Activated naive CD4-positive, alpha-beta T cell treated with anti-CD3 and anti-CD28 coated beads, Interleukin-2, amount 10 ng/mL, durations not matched to agents 7 days and 5 days (primary cell): ENCODE data around the gene TMBIM4.

Source experiments
- CTCF ChIA-PET: fragments of 350-600 bp; sonication (Branson Sonifier 250); formaldehyde crosslinking; loops from one replicate; lab custom pipeline; 2021; ENCODE audit warnings: antibody characterized with exemption; lab: Charles Lee
- DNase-seq: peaks from one replicate; pipeline ENCODE4 v3.0.0-alpha.2; 2020
- H3K27ac Mint-ChIP-seq: one replicate; pipeline ENCODE4 v1.8.0; 2021; ENCODE audit warnings: mild to moderate bottlenecking, moderate library complexity, mixed read lengths
- H3K27me3 Mint-ChIP-seq: one replicate; pipeline ENCODE4 v1.8.0; 2021; ENCODE audit warnings: mild to moderate bottlenecking, mixed read lengths
- H3K36me3 Mint-ChIP-seq: one replicate; pipeline ENCODE4 v1.8.0; 2021; ENCODE audit warnings: mixed read lengths
- H3K4me1 Mint-ChIP-seq: one replicate; pipeline ENCODE4 v1.8.0; 2021; ENCODE audit warnings: mixed read lengths
- H3K4me3 Mint-ChIP-seq: one replicate; pipeline ENCODE4 v1.8.0; 2021; ENCODE audit warnings: mild to moderate bottlenecking, moderate library complexity, mixed read lengths
- H3K9me3 Mint-ChIP-seq: one replicate; pipeline ENCODE4 v1.8.0; 2021; ENCODE audit warnings: mixed read lengths

Gene TMBIM4

DNA sequence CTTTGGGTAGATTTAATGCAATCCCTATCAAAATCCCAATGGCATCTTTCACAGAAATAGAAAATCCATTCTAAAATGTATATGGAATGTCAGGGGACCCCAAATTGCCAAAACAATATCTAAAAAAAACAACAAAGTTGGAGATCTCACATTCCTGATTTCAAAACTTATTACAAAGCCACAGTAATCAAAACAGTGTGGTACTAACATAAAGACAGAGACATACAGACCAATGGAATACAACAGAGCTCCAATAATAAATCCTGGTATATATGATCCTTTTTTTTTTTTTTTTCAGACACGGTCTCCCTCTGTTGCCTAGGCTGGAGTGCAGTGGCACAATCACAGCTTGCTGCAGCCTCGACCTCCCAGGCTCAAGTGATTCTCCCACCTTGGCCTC lies 4.7 kb downstream of the TMBIM4 start:
- CTCF ChIA-PET = no interaction called here
- peaks cover 21% of the 10 kb centered on the region for H3K9me3 Mint-ChIP-seq
- DNase-seq = no peak
- no peak overlapping the region for H3K4me3 Mint-ChIP-seq
- peaks cover 56% of the 10 kb centered on the region for H3K4me1 Mint-ChIP-seq
- H3K27me3 Mint-ChIP-seq = no peaks in the 10 kb centered on the region
- H3K27ac Mint-ChIP-seq = no peak overlapping the region
- peaks cover 67% of the 10 kb centered on the region for H3K36me3 Mint-ChIP-seq

GRCh38 chr12:66164349-66164821 lies 5.4 kb downstream of the TMBIM4 start:
- Mint-ChIP-seq H3K27ac (no peak overlapping the region), H3K9me3 (peaks cover 21% of the 10 kb centered on the region), H3K36me3 (peaks cover 75% of the 10 kb centered on the region), H3K4me3 (no peak overlapping the region), H3K27me3 (no peaks in the 10 kb centered on the region), H3K4me1 (peaks cover 58% of the 10 kb centered on the region)
- DNase-seq = no peak
- CTCF ChIA-PET = no interaction called here

DNA sequence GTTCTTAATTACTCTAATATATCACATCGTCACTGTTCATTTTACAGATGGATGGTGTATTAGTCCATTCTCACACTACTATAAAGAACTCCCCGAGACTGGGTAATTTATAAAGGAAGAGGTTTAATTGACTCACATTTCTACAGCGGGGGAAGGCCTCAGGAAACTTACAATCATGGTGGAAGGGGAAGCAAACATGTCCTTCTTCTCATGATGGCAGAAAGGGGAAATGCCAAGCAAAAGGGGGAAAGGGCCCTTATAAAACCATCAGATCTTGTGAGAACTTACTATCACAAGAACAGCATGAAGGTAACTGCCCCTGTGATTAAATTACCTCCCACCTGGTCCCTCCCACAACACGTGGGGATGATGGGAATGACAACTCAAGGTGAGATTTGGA lies 6.5 kb downstream of the TMBIM4 start:
- CTCF ChIA-PET = no interaction called here
- Mint-ChIP-seq H3K4me1 (peaks cover 51% of the 10 kb centered on the region), H3K27me3 (no peaks in the 10 kb centered on the region)

DNA sequence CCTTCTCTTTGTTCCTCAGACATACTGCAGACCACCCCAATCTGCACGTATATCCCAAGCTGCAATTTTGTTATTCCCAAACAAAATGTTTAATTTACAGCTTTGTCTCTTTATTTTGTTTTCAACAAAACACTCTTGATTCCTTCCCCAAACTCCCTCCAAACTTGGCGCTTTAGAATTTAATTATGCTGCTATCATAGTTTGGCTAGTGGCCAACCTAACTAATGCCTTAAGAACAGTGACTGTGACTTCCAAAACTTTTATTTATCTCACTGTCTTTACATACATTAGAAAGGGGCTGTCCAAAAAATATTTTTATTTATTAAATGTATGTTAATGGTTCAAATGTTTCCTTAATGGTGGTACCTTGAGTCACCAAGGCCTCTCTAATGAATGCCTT lies 7.1 kb downstream of the TMBIM4 start:
- peaks cover 69% of the 10 kb centered on the region for H3K36me3 Mint-ChIP-seq
- no peaks in the 10 kb centered on the region for H3K27me3 Mint-ChIP-seq
- H3K9me3 Mint-ChIP-seq = peaks cover 21% of the 10 kb centered on the region
- H3K4me1 Mint-ChIP-seq = peaks cover 45% of the 10 kb centered on the region
- H3K27ac Mint-ChIP-seq = no peak overlapping the region
- no peak for DNase-seq
- CTCF ChIA-PET = no interaction called here
- H3K4me3 Mint-ChIP-seq = no peak overlapping the region

More for the DNA sequence above, 6.5 kb downstream of the TMBIM4 start:
- H3K4me3 Mint-ChIP-seq = no peak overlapping the region
- H3K9me3 Mint-ChIP-seq = peaks cover 21% of the 10 kb centered on the region
- peaks cover 72% of the 10 kb centered on the region for H3K36me3 Mint-ChIP-seq
- peak overlapping the region; percentile 16 for H3K27ac Mint-ChIP-seq
- DNase-seq = no peak

- CTCF ChIA-PET = interaction anchor here (1.8 kb wide), 1 partner anchor 109 kb away, joined by 5 read pairs; no protein-coding TSS in a partner anchor
- Mint-ChIP-seq H3K27me3 (no peaks in the 10 kb centered on the region), H3K4me3 (no peak overlapping the region), H3K4me1 (peaks cover 35% of the 10 kb centered on the region), H3K36me3 (peaks cover 64% of the 10 kb centered on the region), H3K27ac (no peak overlapping the region), H3K9me3 (peaks cover 17% of the 10 kb centered on the region)
- no peak for DNase-seq
Measured at GRCh38 chr12:66160704-66161103, 9.1 kb downstream of the TMBIM4 start.

GRCh38 chr12:66159123-66159522 lies 10.7 kb downstream of the TMBIM4 start:
- no peak overlapping the region for H3K27ac Mint-ChIP-seq
- peaks cover 5% of the 10 kb centered on the region for H3K9me3 Mint-ChIP-seq
- H3K36me3 Mint-ChIP-seq = peaks cover 49% of the 10 kb centered on the region
- CTCF ChIA-PET = interaction anchor here (1.0 to 1.4 kb wide), 3 partner anchors 9 to 111 kb away, joined by 3 to 5 read pairs (median 3); no protein-coding TSS in a partner anchor
- no peak for DNase-seq
- peaks cover 24% of the 10 kb centered on the region for H3K4me1 Mint-ChIP-seq
- no peak overlapping the region for H3K4me3 Mint-ChIP-seq
- H3K27me3 Mint-ChIP-seq = no peaks in the 10 kb centered on the region

GRCh38 chr12:66156654-66157053 lies 13.1 kb downstream of the TMBIM4 start:
- H3K27me3 Mint-ChIP-seq = no peaks in the 10 kb centered on the region
- no peak for DNase-seq
- H3K36me3 Mint-ChIP-seq = peaks cover 39% of the 10 kb centered on the region
- no peak overlapping the region for H3K4me3 Mint-ChIP-seq
- CTCF ChIA-PET = no interaction called here
- no peaks in the 10 kb centered on the region for H3K9me3 Mint-ChIP-seq
- H3K4me1 Mint-ChIP-seq = peaks cover 11% of the 10 kb centered on the region
- no peak overlapping the region for H3K27ac Mint-ChIP-seq

- Mint-ChIP-seq H3K27me3 (no peaks in the 10 kb centered on the region), H3K4me1 (peaks cover 8% of the 10 kb centered on the region), H3K4me3 (no peak overlapping the region), H3K9me3 (no peaks in the 10 kb centered on the region), H3K27ac (no peak overlapping the region), H3K36me3 (peaks cover 35% of the 10 kb centered on the region)
- CTCF ChIA-PET = interaction anchor here (0.9 kb wide), 1 partner anchor 254 kb away, joined by 3 read pairs; no protein-coding TSS in a partner anchor
- DNase-seq = no peak
Measured at GRCh38 chr12:66154776-66155175, 15.0 kb downstream of the TMBIM4 start.

DNA sequence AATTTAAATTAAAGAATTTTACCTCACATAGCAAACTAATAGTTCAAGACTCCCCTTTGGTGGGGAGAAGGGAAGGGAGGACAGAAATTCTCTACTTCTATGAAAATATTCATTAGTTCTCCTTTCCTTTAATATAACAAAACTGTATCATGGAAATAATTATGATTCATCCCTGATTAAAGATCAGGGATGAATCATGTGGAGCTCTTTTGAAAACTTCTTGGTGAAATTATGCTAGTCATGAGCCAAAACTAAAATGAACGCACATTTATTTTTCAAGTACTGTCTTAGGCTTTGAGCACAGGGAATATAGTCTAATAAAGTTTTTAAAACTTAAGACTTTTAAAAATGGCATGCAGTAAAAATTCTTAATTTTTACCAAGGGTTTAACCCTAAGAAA lies 17.1 kb downstream of the TMBIM4 start:
- Mint-ChIP-seq H3K4me3 (no peak overlapping the region), H3K4me1 (peaks cover 3% of the 10 kb centered on the region), H3K27me3 (no peaks in the 10 kb centered on the region), H3K36me3 (peaks cover 34% of the 10 kb centered on the region), H3K27ac (no peak overlapping the region), H3K9me3 (no peaks in the 10 kb centered on the region)
- no peak for DNase-seq
- CTCF ChIA-PET = no interaction called here

GRCh38 chr12:66149702-66150398 lies 19.9 kb downstream of the TMBIM4 start:
- Mint-ChIP-seq H3K4me1 (peaks cover 12% of the 10 kb centered on the region), H3K36me3 (peaks cover 26% of the 10 kb centered on the region), H3K27me3 (no peaks in the 10 kb centered on the region), H3K27ac (no peak overlapping the region), H3K9me3 (no peaks in the 10 kb centered on the region), H3K4me3 (no peak overlapping the region)
- DNase-seq = no peak
- CTCF ChIA-PET = interaction anchor here (1.3 to 1.7 kb wide), 2 partner anchors 20 to 259 kb away, joined by 4 to 7 read pairs; partner anchors contain the start of gene TMBIM4

- DNase-seq = no peak
- Mint-ChIP-seq H3K27ac (peak overlapping the region; percentile 75), H3K4me1 (peaks cover 16% of the 10 kb centered on the region), H3K36me3 (peaks cover 60% of the 10 kb centered on the region), H3K9me3 (peaks cover 11% of the 10 kb centered on the region), H3K4me3 (no peak overlapping the region), H3K27me3 (no peaks in the 10 kb centered on the region)
- CTCF ChIA-PET = interaction anchor here (0.5 to 3.0 kb wide), 14 partner anchors 13 to 742 kb away, joined by 3 to 27 read pairs (median 6); partner anchors contain the start of gene LLPH
Measured at GRCh38 chr12:66144791-66145754, 24.7 kb downstream of the TMBIM4 start.

DNA sequence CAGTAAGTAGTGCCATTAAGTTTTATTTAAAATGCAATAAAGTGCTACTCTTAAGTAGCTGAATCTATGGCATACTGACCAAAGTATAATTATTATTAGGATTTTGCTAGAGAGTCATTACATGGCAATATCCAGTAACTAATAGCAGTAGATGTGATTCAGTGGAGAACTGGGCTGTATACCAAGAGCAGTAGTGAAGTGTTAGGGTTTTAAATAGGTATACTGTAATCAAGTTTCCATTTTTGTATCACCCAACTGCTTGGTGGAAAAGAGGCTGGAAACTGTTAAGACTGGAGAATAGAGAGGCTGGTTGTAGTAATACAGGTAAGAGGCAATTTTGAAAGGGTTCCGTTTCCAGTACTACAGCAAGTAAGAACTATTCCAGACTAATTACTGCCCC lies 25.9 kb downstream of the TMBIM4 start:
- peaks cover 65% of the 10 kb centered on the region for H3K36me3 Mint-ChIP-seq
- CTCF ChIA-PET = interaction anchor here (2.5 to 3.0 kb wide), 4 partner anchors 12 to 126 kb away, joined by 9 to 27 read pairs (median 16); partner anchors contain the start of gene LLPH
- H3K4me3 Mint-ChIP-seq = no peak overlapping the region
- H3K9me3 Mint-ChIP-seq = peaks cover 19% of the 10 kb centered on the region
- H3K27me3 Mint-ChIP-seq = no peaks in the 10 kb centered on the region
- DNase-seq = no peak
- H3K27ac Mint-ChIP-seq = no peak overlapping the region
- H3K4me1 Mint-ChIP-seq = peaks cover 16% of the 10 kb centered on the region

GRCh38 chr12:66142826-66143225 lies 27.0 kb downstream of the TMBIM4 start:
- Mint-ChIP-seq H3K27me3 (no peaks in the 10 kb centered on the region), H3K36me3 (peaks cover 61% of the 10 kb centered on the region), H3K4me1 (peaks cover 16% of the 10 kb centered on the region), H3K4me3 (no peak overlapping the region), H3K27ac (no peak overlapping the region), H3K9me3 (peaks cover 19% of the 10 kb centered on the region)
- CTCF ChIA-PET = interaction anchor here (3.0 kb wide), 1 partner anchor 26 kb away, joined by 9 read pairs; no protein-coding TSS in a partner anchor
- DNase-seq = no peak

GRCh38 chr12:66141299-66141698 lies 28.5 kb downstream of the TMBIM4 start:
- peaks cover 20% of the 10 kb centered on the region for H3K9me3 Mint-ChIP-seq
- peaks cover 72% of the 10 kb centered on the region for H3K36me3 Mint-ChIP-seq
- no peaks in the 10 kb centered on the region for H3K27me3 Mint-ChIP-seq
- DNase-seq = no peak
- CTCF ChIA-PET = no interaction called here
- H3K27ac Mint-ChIP-seq = no peak overlapping the region
- H3K4me3 Mint-ChIP-seq = no peak overlapping the region
- peaks cover 16% of the 10 kb centered on the region for H3K4me1 Mint-ChIP-seq
